GM18520 (cell line): ENCODE measurements around the gene PRICKLE4.
"Not testable (repeated sequence)": the region's sequence is repeated elsewhere in the genome, so short reads cannot be mapped to it uniquely, and the experiment has no call there.

Source experiments
- ATAC-seq: cut with Tn5 transposase; IDR thresholded peaks from one replicate; pipeline ENCODE4 v1.9.1; 2021; ENCODE audit not compliant: unreplicated experiment

The PRICKLE4 gene

DNA sequence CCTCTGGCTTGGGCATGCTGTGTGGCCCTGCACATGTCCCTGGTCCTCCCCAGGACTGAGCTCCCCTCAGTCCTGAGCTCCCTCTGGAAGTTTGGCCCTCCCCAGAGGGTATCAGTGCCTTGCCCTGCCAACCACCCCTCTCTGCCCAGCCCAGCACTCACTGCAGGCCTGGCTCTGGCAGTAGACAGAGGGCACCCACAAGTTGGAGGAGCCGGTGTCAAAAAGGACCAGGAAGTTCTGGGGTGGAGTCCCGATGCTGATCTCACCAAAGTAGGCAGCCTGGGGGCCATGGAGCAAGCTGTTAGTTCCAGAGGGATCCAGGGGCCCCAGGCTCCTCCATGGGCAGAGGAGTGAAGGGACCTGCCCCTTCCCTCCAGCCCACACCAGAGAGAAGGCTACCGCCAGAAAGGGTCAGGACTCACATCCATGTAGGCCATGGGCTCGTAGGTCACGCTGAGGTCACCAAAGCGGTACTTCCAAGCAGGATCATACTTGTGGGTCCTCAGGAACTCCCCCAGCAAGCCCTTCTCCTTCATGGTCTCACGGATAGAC, 36.3 kb upstream of the PRICKLE4 start:
- no peak for ATAC-seq

DNA sequence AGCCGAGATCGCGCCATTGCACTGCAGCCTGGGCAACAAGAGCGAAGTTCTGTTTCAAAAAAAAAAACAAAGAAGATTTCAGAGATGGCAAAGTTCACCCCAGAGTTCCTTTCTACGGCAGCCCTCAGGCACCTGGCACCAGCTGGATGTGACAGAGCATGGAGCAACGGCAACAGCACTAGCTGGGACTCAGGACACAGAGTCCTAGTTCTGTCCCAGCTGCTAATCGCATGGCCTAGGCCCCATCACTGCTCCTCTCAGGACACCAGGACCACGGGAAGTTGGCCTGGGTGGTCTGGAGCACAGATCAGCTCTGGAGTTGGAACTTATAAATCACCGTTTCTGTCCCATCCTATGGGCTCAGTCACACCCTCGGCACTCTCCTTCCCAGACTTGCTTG, 34.5 kb upstream of the PRICKLE4 start:
- ATAC-seq: no peak

DNA sequence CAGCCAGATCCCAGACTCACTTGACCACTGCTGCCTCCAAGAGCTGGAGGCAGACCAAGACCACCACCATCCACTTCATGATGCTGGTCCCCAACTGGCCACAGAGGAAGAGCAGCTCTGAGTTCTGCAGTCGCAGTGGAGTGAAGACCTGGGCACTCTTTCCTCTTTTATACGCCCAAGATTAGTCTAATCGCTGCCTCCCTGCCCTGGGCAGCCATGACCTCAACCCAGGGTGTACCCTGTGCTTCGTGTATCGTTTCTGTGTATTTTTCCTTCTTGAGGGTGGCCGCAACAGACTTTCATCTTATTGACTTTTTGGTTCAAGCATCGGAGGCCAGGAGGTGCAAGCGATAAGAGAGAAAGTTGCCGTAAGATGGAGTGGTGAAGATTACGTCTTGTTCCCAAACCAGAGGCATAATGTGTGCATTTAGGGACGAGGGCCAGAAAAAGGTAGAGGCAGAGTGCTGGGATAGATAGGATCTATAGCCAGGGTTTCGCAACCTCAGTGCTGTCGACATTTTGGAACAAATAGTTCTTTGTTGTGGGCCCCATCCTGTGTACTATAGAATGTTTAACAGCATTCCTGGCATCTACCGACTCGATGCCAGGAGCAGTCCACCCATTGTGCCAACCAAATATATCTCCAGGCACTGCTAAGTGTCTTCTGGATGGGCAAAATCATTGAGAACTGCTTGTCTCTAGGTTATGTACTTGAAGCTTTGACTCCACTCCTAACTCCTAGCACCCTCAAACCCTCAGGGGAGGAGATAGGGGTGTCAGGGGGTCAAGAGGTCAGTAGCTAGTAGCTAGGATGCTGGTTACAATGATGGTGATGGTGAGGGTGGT, 33.1 kb upstream of the PRICKLE4 start, which contains the start of gene PGC:
Gene PGC (minus strand): TSS at position 142 of the 846 bp plus-strand sequence. CDS start 63 bp downstream, at position 79.
- ATAC-seq: no peak

- ATAC-seq: no peak
These were observed 32.5 kb upstream of the PRICKLE4 start for GRCh38 chr6:41748102-41748477.

DNA sequence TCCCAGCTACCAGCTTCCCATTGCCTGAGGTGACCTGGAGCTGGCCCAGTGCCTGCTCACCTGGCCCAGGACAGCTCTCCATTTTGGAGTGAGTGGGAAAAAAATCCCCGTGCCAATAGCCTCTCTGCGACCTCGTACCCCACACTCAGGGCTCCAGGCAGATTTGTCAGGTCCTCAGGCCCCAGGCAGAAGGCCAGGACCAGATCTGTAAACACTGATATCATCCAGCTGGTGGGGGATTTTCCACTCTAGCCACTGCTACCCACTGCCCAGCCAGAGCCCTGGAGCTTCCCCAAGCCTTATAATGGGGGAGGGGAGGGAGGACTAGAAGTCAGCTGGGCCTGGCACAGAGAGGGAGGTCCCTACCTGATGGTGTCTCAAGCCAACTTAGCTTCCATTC, 32.0 kb upstream of the PRICKLE4 start:
- ATAC-seq: no peak

DNA sequence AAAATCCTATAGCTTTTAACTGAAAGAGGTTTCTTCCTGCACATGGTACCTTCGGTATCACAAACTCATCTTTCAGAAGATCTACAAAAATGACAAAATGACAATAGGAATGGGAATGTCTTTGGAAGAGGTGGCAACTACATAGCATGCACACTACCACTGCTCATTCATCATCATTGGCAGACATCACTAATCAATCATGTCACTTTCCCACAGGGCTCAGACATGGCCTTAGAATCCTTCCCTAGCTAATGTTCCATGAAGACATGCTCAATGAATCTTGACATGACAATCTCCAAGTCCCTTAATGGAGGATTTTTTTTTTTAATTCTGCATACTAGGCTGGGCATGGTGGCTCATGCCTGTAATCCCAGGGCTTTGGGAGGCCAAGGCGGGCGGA, 30.2 kb upstream of the PRICKLE4 start:
- ATAC-seq: no peak

- no peak for ATAC-seq
These were observed 24.7 kb upstream of the PRICKLE4 start for GRCh38 chr6:41755895-41756294.

DNA sequence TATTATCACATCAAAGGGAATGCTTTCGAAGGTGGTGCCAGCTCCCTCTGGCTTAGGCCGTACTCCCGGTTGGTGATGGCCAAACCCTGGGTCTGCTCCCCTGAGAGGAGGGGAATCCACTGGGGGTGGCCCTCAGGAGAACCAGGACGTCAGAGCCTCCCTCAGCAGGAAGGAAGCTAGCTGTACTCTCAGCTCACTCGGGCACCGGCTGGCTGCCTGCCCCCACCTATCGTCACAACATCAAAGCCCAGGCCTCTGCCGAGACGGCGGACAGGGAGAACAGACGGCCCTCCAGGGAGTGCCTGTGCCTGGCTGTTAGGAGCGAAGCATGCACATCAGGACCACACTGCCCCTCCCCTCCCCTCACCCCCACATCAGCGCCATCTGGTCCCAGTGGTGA, 24.2 kb upstream of the PRICKLE4 start:
- ATAC-seq: no peak

DNA sequence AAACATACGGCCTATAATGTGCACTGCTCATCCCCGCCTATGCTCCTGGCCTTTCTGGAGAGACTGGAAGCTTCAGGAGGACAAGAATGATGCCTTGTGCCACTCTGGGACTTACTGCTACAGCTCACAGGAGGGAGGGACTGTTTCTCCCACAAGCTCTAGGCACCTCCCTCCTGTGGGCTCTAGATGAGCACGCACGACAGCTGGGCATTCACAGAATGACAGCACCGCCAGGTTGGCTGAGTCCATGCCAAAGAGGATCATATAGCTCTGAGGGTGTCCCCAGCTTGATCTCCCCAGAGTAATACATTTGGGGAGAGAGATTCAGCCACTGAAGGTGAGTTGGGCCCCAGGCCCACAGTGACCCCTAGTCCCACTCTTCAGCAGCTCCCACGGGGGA, 23.3 kb upstream of the PRICKLE4 start:
- ATAC-seq: no peak

DNA sequence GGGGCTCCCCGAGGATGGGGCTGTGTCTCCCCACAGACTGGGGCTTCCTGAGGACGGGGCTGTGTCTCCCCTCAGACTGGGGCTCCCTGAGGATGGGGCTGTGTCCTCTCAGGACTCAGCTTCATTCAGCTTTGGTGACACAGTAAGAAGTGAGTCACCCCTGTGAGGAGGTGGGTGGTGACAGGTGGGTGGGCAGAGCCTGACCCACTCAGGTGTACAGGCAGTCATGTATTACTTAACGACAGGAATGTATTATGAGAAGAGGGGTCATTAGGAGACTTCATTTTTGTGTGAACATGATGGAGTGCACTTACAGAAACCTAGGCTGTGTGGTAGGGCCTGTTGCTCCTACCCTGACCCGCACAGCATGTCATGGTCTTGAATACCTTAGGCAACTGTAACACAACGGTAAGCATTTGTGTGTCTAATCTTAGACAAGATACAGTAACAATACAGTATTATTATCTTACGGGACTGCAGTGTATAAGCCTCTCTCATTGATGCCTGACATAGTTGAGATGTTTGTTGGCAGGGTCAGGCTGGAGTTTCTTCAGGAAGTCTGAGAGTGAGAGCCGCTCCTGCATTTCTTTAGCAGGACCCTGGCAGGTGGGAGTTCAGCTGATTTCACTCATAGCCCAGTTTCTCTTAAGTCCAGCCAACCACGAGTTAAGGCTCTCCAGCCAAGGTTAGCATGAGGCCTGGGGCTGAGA, 22.5 kb upstream of the PRICKLE4 start:
- no peak for ATAC-seq

- ATAC-seq: no peak
These were observed 21.9 kb upstream of the PRICKLE4 start for GRCh38 chr6:41758641-41759035.

DNA sequence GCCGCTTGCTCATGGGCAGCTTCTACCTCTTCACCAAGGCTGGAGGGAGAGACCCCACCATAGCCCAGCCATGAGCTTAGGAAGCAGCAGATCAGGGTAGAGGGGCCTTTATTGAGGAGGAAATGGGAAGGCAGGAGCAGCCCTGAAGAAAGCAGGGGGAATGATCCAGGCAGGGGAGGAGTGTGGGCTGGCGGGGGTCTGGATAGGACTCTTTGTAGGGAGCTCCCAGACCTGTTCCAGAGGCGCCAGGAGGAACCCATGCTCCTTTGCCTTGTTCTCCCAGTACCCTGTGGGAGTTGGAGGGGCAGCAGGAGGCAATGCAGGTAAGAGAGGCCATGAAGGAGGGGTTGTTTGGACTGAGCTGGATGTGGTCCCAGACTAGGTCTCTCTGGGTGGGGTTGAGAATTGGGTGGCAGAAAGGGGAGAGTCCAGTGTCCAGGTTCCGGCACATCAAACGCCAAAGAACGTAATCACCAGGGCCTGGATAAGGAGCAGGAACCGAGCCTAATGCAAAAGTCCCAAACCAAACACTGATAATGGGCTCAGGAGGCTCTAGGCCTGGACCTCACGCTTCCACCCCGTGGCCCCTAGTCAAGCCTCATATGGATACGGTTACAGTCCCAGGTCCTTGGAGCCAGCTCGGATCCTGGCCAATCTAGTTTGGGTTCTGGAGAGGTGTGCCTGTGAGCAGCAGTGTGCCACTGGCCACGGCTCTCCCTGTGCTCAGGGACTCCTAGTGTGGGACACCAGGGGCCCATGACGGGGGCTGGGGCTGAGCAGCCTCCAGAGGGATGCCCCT, 21.3 kb upstream of the PRICKLE4 start:
- ATAC-seq: no peak

DNA sequence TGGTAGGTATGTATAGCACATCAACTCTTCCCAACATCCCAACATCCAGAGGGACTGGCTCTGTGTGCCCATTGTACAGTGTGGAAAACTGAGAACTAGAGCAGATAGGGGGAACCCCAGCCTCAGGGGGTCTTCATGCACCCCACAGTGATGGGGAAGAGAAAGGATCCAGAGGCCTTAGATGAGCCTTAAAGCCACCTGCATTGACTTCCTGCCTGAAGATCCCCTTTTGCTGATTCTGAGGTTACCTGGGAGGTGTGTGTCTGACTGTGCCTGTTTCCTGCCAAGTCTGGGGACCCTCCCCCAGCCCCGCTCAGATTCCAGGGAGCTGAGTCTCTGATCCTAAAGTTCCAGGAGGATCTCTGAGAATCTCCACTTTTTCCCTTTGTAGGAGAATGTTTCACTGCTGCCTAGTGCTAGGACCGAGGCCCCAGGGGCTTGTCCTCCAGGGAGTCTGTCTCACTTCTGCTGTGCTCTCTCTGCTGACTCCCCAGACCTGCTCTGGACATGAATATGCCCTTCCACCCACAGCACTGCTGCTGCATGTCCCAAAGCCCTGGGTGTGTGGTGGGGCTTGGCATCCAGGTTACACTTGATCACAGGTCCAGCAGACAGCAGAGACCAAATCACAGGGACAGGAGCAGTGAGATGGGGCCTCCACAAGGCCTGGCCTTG, 20.5 kb upstream of the PRICKLE4 start:
- ATAC-seq: no peak

DNA sequence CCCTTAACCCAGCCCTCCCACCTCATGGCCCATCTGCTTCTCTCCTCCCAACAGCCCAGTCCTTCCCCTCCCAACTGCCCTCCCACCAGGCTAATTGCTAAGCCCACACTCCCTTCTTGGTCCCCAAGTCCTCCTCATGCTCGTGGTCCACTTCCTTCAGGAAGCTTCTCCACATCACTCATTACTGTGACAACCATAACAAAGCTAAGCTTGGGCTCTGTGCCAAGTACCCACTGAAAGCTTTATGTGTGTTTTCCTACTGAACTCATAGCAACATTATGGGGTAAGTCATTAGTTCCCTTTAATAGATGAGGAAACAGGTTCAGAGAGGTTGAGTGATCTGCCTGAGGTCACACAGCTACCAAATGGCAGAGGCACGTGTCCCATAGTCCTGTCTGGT, 17.1 kb upstream of the PRICKLE4 start:
- no peak for ATAC-seq

DNA sequence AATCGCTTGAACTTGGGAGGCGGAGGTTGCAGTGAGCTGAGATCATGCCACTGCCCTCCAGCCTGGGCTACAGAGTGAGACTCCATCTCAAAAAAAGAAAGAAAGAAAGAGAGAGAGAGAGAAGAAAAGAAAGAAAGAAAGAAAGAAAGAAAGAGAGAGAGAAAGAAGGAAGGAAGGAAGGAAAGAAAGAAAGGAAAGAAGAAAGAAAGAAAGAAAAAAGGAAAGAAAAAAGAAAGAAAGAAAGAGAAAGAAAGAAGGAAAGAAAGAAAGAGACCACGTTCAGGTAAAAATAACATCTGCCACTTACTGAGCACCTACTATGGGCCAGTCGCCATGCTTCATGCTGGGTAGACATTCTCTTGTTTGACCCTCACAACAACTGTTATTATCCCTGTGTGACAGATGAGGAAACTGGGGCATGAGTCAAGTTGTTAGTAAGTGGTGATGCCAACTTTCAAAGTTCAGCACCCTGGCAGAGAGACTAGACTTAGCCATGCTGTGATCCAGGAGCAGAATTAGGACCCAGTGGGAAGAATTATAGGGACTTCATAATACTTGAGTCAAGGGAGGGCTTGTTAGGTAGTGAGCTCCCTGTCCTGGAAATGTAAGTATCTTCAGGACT, 14.4 kb upstream of the PRICKLE4 start:
- not testable (repeated sequence) for ATAC-seq

DNA sequence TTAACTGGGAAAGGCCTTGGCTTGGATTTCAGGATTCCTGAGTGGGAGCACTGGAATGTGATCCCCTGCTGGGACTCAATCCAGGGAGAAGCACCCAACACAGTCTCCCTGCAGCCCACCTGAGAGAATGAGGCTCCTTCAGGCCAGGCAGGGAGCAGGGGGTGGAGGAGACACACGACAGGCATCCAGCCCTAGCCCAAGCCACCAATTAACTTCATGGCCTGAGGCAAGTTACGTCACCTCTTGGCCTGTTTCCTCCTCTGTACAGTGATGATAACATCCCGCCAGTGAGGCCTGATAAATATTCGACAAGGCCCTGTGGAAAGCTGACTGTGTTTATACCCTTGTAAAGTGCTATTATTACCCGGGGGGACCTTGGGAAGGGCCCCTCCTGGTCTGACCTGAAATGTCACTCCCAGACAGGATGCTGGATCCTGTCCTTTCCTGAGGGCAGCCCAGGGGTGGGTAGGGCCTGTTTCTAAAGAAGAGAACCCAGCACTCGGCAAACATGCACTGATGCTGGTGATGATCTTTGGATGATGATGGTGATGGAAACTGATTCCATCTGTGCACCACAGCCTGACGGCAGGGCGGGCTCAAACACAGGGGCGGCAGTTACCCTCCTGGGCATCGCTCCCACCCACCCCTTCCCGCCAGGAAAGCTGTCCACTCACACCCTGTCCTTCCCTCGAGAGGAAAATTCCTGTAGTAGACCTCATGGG, 13.3 kb upstream of the PRICKLE4 start:
- ATAC-seq: no peak

DNA sequence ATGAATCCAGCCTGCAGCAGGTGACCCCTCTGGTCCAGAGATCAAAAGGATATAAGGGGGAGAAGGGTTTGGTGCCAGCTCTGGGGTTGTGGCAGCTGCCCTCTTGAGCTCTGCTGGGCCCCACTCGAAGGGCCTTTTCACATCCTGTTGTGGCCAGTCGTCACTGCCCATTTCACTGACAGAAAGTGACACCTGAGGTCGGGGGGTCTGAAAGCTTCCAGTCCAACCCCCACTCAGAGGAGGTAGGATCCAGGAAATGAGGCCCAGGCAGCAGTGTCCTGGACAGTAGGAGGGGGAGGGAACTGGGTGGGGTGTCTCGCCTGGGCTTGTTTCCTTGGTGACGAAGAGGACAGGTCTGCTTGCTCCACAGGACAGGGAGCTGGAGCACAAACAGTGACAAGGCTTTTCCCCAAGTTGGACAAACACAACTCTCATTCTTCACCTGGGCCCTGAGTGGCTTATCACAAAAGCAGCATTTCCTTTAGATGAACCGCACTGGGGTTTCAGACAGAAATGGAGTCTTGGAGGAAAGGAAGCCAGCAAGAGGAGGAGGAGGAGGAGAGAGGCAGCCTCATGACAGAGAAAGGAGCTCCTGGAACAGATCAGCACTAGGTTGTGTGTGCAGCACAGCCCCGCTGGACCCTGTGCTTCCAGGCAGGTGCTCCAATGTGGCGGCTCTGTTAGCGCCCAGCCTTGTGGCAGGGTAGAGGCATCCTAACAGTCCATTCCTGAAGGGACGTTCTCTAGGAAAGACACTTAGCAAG, 11.9 kb upstream of the PRICKLE4 start:
- ATAC-seq: no peak

DNA sequence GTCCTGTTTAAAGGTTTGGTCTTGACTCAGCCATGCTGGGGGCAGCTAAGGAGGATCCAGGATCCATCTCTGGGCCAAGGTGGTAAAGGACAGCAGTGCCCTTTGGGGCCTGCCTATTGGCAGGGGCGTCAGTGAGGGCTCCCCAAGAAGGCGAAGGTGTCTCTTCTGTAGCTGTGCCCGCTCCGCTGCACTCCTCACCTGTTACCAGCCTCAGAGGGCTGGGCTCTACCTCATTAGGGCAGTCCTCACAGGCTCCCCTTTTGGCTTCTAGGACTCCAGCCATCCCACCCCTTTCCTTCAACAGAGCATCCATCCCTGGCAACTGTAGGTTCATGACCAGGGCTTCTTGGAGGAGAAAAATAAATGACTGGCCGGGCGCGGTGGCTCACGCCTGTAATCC, 11.2 kb upstream of the PRICKLE4 start:
- no peak for ATAC-seq
